GM18507 (cell line): ENCODE measurements around the gene WDR59.
"Not testable (repeated sequence)": the region's sequence is repeated elsewhere in the genome, so short reads cannot be mapped to it uniquely, and the experiment has no call there.

Source experiments
- DNase-seq: peaks from one replicate; pipeline ENCODE4 v3.0.0; 2011; ENCODE audit warnings: low read depth; ENCODE audit not compliant: insufficient read length; ENCODE audit errors: extremely low spot score
- FAIRE-seq: peaks from 2 replicates; lab custom pipeline; 2011; peaks lifted over from hg19 to GRCh38; lab: Jason Lieb, UNC

The WDR59 gene

DNA sequence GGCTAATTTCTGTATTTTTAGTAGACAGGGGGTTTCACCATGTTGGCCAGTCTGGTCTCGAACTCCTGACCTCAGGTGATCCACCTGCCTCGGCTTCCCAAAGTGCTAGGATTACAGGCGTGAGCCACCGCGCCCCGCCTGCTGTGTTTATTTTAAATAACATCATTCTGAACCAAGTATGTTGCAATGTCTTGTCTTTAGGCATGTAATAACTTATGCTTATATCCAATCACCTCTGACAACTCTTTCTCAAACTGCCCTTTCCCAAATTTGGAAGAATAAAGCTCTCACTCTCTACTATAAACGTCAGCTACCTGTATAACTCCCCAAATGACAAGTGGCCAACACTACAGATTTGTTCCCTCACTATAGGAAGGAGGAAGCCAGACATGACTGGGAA lies 107.2 kb downstream of the WDR59 start:
- no peak for FAIRE-seq
- DNase-seq: no peak

DNA sequence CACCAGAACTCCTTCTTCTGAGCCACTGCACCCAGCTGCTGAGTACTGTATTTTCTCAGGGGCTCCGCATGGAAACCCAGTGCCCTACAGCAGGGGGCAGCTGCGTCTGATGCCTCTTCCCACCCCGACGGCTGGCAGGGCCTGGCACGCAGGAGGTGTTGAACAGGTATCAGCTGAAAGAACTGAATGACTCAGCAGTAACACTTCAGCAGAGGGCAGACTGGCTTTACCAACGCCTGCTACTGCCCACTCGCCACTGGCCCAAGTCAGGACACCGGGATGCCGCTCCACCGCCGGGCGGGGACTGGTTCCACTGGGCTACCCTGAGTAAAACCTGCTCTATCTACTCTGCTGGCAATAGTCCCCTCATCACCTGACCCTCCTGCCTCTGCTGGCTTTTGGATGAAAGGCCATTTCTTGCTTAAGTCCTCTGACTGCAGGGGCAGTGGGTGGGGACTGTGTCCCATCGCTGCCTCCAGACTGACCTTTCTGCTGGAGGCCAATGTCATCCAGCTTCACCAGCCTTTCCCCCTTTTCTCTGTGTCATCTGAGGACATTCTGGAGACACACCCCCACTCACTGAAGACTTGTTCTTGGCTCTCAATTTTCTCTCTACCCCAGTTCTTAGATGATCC lies 109.9 kb downstream of the WDR59 start:
- FAIRE-seq (no peak), DNase-seq (no peak)

DNA sequence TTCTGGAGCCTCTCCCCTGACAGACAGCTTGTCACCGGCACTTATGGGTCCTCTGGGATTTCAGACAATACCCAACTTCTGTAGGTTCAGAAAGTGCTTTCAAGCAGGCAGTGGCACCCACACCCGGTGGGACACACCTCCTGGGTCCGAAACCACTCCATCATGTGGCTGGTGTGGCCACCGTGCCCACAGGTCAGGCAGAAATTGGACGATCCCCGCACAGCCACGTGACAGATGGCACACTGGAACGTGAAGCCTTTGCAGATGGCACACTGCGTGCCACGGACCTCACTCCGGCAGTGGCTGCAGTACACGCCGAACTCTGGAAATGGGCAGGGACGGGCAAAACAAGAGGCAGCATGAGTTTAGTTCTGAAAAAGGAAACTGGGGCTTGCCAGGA lies 110.8 kb downstream of the WDR59 start:
- FAIRE-seq (no peak), DNase-seq (no peak)

DNA sequence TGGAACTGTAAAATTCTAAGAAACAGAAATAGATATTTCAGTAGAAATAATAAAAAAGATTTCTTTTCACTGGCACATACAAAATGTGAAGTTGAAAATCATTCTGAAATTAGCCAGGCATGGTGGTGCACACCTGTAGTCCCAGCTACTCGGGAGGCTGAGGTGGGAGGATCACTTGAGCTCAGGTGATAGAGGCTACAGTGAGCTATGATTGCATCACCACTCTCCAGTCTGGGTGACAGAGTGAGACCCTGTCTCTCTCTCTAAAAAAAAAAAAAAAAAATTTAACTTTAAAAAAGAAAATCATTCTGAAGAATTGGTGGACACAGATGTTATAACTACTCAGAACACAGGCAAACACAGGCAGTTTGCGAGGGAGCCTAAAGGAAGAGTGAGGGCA lies 112.6 kb downstream of the WDR59 start:
- no peak for DNase-seq
- FAIRE-seq: no peak

DNA sequence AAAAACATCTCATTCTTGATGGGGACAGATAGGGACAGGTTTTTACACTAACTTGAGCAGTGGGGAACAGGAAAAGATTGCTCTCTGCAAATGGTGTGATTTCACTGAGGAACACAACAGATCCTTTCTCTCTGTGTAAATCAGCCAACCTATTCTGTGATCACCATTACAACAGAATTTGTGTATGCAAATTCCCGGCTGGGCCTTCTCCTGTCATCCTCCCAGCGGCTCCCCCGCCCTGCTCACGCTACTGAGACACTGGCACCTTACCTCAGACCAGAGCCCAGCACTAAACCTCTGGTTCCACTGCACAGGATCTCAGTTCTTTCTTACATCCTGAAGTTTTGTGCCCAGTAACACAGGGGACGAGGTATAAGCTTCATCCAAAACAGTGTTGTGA lies 113.3 kb downstream of the WDR59 start:
- no peak for DNase-seq
- no peak for FAIRE-seq

DNA sequence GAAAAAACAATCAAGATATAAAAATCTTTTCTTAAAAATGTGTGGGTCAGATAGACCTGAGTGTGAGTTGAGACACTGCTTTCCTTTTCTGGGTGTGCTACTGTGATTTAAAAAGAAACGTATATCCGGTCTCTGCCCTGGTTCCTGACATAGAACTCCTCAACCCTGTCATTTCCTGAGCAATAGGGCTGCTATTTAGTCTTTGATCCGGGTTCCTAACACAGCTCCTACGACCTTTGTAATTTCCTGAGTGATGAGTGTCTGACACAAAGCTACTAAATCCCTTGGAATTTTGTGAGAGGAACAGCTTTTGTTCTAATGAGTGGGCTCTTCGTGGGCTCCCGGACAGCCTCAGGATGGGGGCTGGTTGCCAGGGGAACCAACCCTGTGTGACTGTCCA lies 116.4 kb downstream of the WDR59 start:
- DNase-seq: no peak
- no peak for FAIRE-seq

DNA sequence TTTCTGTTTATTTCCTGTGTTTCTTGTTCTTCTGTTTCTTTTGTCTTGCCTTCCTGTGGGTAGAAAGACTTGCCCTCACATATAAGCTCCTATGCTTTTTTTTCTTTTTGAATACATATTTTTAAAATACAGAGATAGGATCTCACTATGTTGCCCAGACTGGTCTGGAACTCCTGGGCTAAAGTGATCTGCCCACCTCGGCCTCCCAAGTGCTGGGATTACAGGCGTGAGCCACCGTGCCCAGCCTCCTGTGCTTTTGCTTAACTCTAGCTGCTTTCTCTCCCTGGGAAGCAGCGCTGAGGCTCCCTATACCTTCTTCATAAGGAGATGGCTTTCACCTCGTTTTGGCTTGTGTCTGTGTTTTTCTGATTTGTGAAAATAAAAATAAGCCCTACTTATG lies 116.9 kb downstream of the WDR59 start:
- FAIRE-seq (no peak), DNase-seq (no peak)

DNA sequence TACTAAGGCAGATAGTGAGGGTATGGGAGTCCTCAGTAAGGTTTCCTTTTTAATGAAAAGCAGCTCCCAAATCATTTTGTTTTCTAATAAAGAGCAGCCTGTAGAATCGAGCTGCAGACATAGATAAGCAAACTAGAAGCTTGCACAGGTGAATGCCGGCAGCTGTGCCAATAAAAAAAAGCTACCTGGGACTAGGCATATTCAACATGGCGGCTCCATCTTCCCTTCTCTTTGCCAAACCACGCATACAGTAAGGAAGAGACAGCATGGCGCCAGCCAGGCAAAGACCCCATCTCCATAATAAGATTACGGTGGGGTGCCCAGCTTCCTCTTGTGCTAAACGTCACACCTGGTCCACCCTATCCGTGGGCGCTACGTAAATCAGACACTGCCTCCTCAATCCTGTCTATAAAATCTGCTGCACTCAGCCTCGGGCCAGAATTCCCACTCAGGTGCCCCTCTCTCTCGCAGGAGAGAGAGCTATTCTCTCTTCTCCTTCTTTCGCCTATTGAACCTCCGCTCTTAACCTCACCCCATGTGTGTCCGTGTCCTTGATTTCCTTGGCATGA lies 117.6 kb downstream of the WDR59 start:
- no peak for FAIRE-seq
- DNase-seq: no peak

DNA sequence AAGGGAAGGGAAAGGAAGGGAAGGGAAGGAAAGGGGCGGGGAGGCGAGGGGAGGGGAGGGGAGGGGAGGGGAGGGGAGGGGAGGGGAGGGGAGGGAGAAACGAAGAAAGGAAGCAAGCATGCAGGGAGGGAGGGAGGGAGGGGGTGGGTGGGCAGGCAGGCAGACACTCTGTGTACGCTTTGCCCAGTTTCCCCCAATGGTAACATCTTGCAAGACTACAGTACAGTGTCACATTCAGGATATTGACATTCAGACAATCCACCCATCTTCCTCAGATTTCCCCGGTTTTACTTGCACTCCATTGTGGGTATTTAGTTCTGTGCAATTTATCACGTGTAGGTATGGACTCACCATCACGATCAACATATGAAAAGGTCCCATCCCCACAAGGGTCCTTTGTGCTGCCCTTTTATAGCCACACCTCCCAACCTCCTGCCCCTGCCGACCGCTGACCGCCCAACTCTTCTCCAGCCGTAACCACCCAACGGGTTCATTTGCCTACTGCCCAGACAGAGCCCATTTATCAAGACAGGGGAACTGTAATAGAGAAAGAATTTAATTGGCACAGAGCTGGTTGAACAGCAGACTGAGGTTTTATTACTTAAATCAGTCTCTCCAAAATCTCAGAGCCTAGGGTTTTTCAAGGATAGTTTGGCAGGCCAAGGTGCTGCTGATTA lies 118.9 kb downstream of the WDR59 start:
- DNase-seq (no peak), FAIRE-seq (no peak)

DNA sequence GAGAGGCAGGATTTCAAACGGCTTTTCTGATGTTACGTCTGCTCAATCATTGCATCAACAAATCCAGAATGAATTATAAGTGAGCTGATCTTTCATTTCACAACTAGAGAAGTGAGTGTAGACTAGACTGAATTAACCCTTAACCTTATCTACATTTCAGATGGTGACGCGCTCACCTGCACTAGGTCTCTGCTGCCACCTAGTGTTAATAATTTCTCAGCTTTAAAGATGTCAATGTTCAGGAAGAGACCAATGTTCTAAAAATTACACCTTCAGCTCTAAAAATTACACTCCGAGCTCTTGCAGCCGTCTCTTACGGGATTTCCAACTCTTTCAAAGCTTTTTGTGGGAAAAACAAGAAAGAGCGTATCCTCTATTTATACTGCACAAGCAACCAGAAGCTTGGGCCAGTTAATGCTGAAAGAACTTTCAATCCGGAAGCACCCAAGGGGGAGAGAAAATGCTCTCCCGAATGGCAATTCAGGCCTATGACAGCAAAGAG lies 122.1 kb downstream of the WDR59 start:
- FAIRE-seq (peak; percentile 85), DNase-seq (peak; percentile 47)

DNA sequence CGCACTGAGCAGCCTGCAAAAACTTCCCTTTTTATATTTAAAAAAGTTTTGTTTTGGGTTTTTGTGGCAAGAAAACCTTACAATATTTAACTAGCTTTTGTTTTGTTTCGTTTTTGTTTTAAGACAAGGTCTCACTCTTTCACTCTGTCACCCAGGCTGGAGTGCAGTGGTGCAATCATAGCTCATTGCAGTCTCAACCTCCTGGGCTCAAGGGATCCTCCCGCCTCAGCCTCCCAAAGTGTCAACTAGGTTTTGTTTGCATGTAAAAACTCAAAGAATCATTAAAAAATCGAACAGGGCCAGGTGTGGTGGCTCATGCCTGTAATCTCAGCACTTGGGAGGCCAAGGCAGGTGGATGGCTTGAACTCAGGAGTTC lies 132.4 kb downstream of the WDR59 start:
- peak; percentile 53 for FAIRE-seq
- no peak for DNase-seq

DNA sequence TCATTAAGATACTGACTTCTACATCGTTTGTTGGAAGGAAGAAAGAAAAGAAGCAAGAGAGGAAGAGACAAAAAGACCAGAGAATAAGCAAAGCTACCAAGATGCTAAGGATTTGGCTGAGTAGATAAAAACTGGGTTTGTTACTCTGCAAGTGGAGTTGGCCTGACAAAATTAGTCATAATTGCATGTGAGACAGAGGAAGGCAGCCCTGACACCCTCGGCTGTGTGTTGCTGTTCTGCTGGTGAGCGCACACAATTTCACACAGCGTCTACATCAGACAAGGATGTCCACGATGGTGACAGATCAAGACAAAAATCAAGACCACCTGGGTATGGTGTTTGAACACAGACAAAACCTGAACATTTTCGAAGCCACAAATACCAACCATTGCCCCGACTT lies 134.9 kb downstream of the WDR59 start:
- FAIRE-seq (no peak), DNase-seq (no peak)

DNA sequence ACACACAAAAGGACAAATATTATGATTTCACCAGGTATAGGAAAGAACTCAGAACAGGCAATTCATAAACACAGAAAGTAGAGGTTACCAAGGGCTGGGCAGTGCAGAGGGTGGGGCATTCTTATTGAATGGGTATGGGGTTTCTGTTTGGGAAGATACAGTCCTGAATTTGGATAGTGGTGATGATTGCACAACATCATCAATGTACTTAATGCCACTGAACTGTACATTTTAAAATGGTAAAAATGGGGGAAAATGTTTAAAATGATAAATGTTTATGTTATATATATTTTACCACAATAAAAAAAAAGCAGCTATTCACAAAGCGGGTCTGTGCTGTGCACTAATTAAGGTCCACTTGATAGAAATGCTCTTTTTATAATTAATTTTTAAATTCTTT lies 137.7 kb downstream of the WDR59 start:
- FAIRE-seq (no peak), DNase-seq (no peak)

DNA sequence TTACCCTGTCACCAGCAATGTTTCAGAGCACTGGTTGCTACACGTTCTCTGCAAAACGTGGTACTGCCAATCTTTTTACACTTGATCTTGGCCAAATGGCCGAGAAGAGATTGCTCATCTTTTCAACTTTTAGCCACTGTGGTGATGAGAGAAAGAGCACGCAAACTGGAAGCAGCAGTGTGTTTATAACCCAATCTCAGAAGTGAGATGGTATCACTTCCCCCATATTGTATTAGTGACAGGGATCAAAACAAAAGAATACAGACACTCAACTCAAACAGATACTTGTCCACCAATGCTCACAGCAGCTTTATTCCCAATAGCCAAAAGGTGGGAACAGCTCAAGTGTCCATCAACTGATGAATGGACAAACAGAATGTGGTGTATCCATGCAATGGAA lies 138.2 kb downstream of the WDR59 start:
- DNase-seq (no peak), FAIRE-seq (no peak)

DNA sequence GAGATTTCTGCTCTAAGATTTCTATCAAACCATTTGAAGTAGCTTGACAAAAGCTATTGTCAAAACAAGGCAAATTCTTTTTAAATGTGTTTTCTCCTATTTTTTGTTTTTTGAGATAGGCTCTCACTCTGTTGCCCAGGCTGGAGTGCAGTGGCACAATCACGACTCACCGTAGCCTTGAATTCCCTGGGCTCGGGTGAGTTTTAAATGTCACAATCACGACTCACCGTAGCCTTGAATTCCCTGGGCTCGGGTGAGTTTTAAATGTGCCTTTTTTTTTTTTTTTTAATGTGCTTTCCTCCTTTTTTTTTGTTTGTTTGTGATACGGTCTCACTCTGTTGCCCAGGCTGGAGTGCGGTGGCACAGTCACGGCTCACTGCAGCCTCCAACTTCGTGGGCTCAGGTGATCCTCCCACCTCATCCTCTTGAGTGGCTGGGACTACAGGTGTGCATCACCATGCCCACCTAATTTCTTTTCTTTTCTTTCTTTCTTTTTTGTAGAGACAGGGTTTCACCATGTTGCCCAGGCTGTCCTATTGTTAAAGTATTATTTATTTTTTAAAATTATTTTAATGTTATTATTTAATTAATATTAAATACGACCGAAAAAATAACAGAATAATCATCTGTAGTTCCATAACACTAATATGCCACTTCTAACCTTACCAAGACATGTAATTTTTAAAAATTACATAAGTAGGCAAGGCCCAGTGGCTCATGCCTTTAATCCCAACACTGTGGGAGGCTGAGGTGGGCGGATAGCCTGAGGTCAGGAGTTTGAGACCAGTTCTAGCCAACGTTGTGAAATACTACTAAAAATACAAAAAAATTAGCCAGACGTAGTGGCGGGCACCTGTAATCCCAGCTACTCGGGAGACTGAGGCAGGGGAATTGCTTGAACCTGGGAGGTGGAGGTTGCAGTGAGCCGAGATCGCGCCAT lies 140.6 kb downstream of the WDR59 start:
- DNase-seq (no peak), FAIRE-seq (no peak)

DNA sequence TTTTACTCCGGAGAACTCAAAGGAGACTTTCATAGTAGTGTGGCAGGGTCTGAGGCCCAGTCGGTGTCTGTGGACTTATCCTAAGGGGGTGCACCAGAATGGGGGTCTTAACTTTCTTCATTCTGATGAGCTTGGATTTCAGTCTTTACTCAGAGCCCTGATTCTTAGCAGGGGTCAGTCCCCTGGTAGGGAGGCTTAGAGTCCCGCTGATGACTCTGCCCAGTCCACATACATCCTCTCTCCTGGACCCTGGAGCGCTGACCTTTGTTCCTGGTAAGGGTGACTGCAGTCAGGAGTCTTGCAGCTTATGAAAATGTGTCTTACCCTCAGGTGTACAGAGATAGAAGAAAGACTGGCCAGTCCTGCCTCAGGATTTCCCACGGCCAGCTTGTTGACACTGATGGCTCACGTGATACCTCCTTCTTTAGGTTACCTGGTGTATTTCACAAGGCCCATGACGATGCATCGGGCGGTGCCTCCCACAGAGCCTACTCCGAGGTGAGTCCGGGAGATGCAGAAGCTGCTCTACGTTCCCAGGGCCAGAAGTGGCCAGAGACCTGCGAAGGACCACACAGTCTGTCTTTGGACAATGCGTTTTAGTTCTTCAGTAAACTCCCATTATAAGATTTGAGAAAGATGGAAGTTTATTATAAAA lies 141.4 kb downstream of the WDR59 start:
- not testable (repeated sequence) for DNase-seq

DNA sequence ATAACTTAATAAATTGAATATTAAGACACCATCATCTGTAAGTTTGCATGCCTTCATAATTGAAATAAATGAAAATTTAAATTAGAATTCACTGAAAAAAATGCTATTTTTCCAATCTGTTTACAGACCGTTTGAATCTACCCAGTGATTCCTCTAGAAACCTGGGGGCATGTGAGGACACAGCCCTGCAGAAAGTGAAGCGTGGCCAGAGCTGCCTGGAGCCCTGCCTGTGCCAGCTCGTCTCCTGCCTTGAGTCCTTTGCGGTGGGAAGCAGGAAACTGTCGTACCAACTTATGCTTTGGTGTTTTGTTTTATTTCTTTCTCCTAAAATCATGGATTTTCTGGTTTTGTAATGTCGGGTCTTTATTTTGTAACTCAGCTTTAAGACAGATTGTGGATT lies 142.5 kb downstream of the WDR59 start:
- DNase-seq: no peak
- no peak for FAIRE-seq

More for the DNA sequence above, 141.4 kb downstream of the WDR59 start:
- not testable (repeated sequence) for FAIRE-seq

DNA sequence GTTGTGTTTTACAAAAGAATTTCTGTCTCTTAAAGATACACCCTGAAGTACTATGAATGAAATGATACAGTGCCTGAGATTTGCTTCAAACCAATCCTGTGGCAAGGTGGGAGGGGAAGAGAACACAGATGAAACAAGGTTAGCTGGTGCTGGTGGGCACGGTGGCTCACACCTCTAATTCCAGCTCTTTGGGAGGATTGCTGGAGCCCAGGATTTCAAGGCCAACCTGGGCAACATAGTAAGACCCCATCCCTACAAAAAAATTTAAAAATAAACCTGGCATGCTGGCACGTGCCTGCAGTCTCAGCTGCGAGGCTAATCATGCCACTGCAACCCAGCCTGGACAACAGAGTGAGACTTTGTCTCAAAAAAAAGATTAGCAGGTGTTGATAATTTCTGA lies 143.0 kb downstream of the WDR59 start:
- DNase-seq (no peak), FAIRE-seq (no peak)

DNA sequence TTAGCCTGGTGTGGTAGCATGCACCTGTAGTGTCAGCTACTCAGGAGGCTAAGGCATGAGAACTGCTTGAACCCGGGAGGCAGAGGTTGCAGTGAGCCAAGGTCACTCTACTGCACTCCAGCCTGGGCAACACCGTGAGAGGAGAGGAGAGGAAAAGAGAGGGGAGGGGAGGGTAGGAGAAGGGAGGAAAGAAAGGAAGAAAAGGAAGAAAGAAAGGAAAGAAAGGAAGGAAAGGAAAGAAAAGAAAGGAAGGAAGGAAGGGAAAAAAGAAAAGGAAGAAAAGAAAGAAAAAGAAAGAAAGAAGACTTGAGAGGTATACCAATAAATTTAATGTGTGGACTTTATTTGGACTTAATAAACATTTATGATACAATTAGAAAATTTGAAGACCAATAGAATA lies 143.5 kb downstream of the WDR59 start:
- FAIRE-seq (no peak), DNase-seq (no peak)

DNA sequence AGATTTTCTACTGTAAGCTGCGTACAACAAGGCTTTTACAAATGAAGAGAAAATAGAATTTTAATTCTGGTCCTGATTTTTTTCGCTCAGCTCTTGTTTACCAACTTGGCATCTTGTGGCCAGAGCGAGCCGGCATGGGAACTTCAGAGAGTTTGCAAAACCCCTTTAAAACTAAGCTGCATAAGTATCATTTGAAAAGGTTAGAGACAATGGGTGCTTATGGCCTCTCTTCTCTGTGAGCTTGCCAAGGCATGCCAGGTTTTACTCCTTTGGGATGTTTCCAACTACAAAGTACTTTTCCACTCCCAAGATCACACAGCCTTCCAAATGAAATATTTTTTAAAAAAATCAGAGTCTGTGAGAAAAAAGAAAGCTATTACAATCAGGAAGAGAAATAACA lies 147.9 kb downstream of the WDR59 start:
- FAIRE-seq: no peak
- no peak for DNase-seq
